HG03565 (cell line): Measurements from ENCODE around the gene MFSD11.
"Not testable (repeated sequence)": the region's sequence is repeated elsewhere in the genome, so short reads cannot be mapped to it uniquely, and the experiment has no call there.

Experiments
- ATAC-seq: cut with Tn5 transposase; IDR thresholded peaks from one replicate; pipeline ENCODE4 v1.9.1; 2021; ENCODE audit warnings: mild to moderate bottlenecking, moderate library complexity; ENCODE audit not compliant: unreplicated experiment

Gene MFSD11

DNA sequence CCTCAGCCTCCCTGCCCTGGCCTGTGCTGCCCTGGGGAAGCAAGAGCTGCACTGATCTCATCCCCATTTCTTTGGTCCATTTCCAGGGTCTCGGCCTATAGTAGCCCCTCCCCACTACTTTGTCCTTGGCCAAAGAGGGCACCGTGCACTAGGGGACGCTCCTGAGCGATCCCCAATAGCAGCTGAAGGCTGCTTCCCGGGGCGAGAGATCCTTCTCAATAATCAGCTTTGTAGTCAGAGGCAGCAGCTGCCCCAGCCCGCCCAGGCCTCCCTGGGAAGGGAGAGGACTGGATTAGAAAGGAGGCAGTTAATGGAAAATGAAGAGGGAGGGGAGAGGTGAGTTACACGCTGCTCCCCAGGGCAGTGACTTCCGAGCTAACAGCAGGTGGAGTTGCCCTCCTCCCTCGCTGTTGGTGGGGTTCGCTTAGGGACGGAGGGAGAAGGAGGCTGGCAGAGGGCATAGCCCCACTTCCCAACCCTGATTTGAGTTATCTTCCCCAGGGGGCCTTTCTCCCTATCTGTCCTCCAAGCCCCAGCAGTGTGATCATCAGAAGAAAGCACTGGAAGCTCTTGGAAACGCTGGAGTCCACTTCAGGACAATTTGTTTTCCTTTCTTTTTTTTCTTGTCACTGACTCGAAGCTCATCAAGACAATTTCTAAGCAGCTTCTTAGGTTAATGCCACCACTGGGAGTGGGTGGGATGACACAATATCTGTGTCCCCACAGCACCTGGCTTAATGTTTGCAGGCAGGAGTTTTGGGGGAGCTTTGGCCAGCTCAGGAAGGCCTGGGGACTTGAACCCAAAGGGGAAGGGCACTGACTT is 29.7 kb upstream of the MFSD11 start:
- ATAC-seq = no peak

DNA sequence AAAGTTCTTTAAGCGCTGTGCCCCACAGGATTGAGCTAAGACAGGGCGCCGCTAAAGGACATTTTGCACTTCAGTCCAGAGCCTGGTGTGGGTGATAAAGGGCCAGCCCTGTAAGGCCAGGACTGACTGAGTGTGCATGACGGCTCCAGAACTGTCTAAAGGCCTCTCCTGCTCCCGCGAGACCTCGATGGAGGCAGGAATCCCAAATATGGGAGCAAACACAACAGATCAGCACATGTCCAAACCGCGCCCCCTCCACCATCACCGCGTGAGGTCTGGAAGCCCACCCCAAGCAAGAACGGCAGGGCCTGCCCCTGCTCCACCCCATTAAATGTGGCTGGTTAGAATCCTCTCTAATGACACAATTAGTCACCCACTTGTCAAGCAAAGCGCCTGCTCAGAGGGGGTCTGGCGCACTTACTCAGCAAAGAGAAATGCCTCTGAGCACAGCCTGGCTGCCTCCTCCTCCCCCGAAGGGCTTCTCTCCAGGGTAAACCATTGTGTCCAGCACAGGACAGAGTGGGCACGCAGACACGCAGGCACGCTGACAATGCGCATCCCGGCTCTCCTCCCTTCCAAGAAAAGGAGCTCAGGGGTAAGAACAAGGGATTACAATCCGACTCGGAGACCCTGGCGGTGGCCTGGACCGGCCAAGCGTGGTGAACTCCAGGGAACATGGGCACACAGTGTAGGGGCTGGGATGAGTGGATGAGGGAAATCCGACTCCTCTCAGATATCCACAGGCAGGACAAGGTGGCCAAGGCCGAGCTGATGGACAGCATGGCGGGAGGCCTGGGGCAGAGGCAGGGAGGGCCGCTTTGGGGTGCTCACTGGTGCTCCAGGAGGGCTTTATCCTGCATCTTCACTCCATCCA is 28.6 kb upstream of the MFSD11 start:
- ATAC-seq = no peak

DNA sequence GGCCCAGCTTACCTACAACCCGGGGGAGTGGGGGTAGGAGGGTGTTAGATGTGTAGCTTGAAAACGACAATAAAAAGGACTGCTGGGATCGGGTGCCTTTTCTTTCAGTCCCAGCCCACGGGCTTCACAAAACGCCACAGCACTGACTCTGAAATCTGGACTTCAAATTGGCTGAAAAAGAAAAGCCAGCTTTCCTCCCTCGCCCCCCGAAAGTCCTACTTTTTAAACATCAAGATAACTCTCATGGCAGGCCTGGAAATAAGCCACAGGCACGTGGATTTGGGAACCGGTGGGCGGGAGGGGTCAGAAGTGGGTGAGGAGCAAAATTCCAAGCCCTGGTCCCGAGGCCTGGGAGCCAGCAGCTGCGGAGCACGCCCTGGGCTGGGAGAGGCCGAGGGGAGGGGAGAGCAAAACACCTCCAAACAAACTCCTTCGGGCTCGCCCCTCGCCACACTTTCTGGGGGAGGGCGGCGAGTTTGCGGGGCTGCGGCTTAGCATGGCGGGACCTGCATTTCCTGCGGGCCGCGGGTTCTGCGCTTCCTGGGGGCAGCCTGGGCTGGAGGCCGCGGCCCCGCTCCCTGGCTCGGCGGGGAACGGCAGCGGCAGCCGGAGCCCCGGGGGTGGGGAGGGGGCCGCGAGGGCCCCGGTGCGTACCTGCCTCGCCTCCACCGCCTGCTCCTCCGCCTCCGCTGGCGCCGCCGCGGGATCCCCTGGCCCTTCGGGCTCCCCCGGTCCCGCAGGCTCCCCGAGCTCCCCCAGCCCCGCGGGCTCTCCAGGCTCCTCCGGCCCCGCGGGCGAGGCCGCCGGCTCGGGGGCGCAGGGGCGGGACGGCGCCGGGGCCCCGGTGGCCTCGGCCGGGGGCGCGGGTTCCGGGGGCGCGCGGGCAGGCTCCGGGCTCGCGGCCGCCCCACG is 27.7 kb upstream of the MFSD11 start:
- not testable (repeated sequence) for ATAC-seq

DNA sequence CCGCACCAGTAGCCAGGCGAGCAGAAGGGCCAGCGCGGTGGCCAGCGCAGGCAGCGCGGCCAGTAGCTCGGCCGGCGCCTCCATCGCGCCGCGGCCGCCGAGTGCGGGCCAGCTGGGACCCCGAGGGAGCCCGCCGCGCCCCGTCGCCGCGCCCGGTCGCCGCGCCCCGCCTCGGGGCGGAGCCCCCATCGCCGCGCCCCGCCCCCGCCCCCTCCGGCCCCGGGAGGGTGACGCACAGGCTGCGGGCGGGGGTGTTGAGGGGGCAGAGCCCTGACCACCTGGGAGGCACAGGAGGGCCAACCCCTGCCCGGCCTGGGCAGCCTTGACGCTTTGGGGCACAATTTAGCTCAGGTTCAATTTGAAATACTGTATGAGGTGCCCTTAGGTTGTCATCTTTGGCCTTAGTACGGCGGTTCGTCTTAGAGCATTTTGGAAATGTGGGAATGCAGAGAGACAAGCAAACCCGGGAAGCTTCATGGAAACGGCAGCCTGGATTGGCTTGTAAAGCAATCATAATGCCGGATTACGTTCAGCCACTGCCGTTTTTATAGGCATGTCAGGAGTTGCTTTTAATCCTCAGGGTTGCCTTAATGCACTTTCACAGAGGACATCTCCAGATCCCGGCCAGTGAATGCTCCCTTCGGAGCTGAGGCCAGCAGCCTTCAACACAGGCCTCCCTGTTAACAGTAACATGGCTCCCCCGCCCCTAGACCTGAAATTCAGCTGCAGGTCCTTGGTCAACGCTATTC is 26.9 kb upstream of the MFSD11 start, which contains the start of gene MXRA7:
Gene MXRA7, minus strand, starts transcription at position 103 of the 749 bp plus-strand sequence. Its CDS starts 19 bp downstream, at position 84.
- no peak for ATAC-seq

DNA sequence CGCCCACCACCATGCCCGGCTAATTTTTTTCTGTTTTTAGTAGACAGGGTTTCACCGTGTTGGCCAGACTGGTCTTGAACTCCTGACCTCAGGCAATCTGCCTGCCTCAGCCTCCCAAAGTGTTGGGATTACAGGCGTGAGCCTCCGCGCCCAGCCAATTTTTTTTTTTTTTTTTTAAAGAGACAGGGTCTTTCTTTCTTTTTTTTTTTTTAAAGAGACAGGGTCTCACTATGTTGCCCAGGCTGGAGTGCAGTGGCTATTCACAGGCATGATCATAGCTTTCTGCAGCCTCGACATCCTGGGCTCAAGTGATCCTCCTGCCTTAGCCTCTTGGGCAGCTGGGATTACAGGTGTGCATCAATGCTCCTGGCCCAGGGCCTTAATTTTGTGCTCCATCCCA is 25.6 kb upstream of the MFSD11 start:
- ATAC-seq = not testable (repeated sequence)

DNA sequence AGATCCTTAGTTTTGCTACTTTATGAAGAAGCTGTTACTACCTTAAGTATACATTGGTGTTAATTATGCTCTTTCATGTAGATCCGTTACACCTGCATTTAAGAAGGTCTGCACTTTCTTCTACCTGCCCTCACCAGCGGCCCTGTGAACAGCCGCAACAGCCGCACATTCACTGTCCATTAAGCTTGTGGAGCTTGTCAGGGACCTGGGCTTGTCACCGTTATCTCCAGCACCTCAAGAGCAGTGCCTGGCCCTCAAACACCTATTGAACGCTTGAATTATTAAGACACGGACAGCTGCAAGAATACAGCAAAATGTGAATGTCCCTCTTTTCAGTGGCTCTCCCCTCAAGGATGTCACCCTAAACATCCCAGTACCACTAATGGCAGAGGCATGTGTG is 24.2 kb upstream of the MFSD11 start:
- no peak for ATAC-seq

DNA sequence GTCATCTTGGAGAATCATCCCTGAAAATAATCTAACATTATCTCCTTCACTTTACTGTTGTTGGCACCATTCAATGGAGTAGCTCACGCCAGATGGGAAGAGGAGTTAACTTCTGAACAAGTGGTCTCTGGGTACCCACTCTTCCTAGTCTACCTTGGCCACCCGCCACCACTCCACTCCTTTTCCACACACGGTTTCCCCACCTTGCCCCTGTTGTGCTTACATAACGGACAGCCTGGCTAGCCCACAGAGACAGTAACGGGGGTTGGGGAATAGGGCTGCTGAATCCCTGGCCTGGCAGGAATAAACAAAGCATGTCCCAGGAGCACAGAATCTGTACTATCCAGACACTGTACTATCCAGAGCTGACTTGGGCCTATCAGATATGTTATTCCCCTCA is 23.6 kb upstream of the MFSD11 start:
- no peak for ATAC-seq

DNA sequence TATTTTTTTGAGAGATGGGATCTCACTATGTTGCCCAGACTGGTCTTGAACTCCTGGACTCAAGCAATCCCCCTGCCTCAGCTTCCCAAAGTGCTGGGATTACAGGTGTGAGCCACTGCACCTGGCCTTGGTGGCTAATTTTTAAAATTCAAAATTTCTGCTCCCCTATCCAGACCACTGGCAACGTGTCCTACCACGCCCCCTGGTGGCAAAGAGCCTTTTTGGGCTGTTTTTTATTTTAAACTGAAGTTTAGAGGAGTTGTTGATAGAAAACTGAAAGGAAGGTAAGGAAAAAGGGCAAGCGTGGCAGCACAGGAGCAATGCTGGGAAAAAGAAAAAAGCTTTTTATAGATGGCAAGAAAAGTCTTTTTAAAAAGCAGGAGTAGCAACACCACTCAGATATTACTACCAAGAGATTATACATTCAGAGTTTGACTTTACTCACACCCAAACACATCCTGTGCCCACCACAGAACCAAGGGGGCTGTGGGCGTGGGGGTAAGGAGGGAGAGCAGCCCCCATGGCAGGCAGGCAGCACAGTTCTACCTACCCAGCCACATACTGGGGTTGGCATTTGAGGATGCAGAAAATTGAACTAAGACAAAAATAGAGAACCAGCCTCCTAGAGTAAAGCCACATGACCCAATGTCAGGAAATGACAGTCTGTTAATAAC is 23.0 kb upstream of the MFSD11 start:
- ATAC-seq = no peak

DNA sequence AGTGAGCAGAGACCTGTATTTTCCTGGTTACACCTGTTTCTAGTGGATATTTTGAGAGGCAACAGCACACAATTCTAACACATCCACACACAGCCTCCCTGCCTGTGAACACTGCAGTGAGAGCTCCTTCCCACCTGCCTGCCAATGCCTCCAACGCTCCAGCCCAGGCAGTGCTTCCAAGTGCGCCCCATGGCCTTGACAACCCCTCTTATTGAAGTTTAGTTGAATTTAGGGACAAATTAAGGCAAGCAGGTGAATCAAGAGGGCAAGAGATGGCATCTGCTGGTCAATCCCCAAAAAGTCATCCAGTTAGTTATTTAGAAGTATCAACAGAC is 22.5 kb upstream of the MFSD11 start:
- no peak for ATAC-seq

DNA sequence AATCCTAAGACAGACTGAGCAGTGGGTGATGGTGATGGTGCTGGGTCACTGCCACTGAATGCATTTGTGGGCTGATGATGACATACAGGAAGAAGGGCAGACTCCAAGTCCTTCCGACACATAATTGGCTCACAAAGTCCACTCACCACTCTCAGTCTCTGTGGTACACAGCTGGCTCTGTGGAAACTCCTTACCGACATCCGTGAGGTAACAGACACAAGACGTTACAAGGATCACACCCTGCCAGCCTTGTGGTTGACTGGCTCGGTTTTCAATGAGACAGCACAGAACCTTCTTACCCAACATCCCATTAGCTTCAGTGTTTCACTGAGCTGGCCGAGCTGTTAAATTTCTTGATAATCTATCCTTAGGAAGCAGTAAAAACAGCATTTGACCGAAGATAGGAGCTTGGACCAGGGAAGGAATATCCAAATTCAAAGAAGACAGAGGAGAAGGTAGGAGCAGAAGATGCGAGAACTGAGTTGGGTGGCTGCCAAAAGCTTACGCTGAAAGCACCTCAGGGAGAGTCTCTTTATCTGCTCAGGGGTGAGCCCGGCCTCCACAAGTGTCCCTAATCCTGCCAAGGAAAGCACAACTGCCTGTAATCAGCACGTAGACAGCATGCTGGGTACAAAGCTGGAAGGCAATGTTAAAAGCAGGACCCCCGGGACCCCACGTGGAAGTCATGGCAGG is 21.6 kb upstream of the MFSD11 start:
- no peak for ATAC-seq

DNA sequence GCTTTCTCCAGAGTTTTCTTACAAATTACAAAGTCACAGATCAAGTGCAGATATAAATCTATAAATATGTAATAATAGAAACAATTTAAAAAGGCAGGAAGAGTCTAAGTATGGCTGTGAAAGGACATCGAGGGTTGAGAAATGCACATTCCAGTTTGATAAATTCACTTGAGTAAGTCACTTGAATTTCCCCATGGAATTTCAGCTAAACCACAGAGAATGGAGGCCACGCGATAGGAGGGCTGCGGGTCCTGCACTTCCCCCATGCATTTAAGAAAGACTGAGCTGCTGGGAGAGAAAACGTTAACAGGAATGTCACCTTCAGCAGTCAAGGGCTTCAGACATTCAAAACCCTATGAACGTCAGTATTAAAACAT is 21.1 kb upstream of the MFSD11 start:
- no peak for ATAC-seq

DNA sequence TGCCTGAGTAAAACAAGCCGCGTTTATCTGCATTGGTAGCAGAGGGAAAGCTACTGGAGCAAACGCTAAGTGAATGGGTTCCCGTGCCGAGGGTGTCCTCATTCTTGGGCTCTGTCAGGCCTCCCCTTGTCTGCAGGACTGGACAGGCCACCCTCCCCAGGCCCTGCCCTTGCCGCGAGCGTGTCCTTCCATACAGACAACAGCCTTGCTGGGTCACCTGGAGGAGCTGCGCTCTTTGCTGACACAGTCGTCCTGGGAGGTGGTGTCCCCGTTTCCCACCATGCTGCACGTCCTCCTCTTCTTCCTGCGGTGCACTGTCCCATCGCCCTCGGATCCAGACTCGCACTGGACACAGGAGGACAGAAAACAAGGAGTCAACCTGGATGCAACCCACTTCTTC is 19.4 kb upstream of the MFSD11 start:
- ATAC-seq = no peak

DNA sequence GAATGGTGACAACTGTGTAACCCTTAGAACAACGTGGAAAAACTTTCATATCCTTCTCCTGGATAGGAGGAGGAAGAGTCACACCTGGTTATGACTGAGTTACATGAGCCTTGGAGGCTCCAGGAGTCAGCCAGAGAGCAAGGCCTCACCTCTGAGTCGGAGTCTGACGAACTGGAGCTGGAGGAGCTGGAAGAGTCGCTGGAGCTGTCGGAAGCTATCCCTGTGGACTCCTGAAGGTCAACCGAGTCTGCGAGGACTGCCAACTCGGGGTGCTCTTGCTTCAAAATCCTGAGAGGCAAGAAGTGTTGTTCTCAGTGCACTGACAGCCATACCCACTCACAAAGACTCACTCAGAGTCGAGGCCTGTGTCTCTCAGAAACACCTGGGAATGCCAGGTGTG is 17.7 kb upstream of the MFSD11 start:
- ATAC-seq = no peak

DNA sequence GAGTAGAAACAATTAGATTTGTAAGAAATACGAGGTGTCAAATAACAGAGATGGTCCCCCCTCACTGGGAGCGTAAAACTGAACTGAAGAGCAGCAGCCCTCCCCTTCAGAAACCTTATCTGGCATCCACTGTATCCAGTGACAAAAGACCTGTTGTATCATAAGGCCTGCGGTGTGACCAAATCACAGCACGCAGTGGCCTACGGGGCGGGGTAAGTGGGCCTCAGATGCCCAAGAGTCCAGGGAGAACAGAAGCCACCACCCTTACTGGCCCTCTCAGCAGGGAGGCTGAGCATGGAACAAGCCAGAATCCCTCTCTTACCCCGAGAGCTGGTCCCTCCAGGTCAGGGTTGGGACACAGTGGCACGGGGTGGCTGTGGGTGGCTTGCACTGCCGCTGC is 17.0 kb upstream of the MFSD11 start:
- ATAC-seq = no peak

DNA sequence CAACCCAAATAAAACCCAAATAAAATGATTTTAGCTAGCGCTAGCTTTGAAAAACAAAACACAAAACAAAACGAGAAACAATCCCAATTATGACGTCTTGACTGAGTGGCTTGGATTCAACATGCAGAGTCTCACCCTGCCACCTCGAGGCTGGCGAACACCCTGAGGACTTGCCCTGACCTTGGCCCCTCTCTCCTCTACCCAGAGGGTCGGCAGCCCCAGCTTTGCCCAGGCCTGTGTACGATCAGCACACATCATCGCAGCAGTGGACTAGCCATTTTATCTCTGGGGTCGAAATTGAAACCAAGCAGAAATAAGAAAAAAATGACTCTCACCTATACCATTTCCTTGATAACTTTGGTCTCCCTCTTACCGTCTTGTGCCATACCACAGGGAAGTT is 16.5 kb upstream of the MFSD11 start:
- ATAC-seq = no peak

DNA sequence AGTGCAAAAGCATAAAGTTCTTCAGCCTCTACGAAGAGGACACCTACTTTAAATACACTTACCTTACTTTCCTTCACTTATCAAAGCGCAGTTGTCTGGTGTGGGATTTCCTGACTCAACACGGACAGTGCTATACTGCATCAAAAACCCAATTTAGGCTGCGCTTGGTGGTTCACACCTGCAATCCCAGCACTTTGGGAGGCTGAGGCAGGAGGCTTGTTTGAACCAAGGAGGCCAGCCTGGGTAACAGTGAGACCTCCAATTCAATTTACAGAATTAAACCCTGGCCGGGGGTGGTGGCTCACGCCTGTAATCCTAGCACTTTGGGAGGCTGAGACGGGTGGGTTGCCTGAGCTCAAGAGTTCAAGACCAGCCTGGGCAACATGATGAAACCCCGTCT is 15.6 kb upstream of the MFSD11 start:
- ATAC-seq = no peak

DNA sequence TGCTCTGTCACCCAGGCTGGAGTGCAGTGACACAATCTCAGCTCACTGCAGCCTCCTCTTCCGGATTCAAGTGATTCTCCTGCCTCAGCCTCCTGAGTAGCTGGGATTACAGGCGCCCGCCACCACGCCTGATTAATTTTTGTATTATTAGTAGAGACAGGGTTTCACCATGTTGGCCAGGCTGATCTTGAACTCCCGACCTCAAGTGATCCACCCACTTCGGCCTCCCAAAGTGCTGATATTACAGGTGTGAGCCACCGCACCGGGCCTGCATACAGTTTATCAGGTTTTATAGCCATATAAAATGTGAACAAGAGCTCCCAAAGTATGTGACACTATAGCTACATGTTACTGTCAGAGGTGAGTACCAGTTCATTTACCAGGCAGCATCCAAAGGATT is 14.9 kb upstream of the MFSD11 start:
- not testable (repeated sequence) for ATAC-seq

DNA sequence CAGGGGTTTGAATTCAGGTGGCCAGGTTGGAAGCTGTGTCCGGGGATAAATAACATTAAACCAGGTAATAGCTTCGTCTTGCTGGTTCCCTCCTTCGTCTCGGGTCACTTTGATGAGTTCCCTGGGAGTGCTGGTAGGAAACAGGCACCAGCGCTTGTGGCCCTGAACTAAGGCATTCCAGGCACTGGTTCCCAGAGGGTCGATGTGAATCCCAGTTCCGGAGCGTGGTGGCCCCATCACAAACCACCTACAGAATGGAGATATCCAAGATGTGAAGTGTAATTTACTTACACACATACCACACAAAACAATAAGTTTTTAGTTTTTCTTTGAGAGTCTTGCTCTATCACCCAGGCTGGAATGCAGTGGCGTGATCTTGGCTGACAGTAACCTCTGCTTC is 14.1 kb upstream of the MFSD11 start:
- no peak for ATAC-seq

DNA sequence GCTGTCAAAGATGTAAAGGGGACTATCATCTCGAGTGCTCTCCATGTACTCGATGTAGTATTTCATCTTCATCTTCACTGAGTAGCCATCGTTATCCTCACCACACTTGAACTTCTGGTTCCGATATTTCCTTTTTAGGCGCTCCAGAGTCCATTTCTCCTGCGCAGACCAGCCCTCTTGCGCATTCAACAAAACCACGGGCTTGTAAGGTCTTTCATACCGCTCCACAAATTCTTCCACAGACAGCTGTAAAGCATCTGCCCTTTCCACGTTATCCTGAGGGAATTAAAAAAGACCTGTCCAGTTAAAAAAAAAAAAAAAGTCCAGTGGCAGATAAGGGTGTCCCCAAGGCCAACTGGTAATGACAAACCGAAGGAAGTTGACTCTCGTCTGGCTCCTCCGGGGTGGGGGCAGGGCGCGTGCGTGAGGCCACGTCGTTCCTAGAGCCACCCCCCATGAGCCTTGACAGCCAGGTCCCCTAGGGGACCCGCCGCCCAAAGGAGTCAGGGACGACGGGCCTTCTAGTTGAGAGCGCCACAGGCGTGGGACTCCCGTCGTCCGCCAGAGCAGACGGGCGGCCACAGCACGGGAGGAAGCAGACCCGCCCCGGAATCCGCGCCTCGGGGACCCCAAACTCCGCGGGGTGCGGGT is 12.2 kb upstream of the MFSD11 start:
- ATAC-seq = no peak
